G401.6 (cell line): Measurements from ENCODE around the gene TMC7.
A peak's percentile ranks its signal among the peaks of the same experiment; 100 is the strongest.
"Not testable (repeated sequence)": the region's sequence is repeated elsewhere in the genome, so short reads cannot be mapped to it uniquely, and the experiment has no call there.

ENCODE experiments used
- FAIRE-seq: peaks from 2 replicates; lab custom pipeline; 2012; peaks lifted over from hg19 to GRCh38; lab: Jason Lieb, UNC

TMC7 gene

DNA sequence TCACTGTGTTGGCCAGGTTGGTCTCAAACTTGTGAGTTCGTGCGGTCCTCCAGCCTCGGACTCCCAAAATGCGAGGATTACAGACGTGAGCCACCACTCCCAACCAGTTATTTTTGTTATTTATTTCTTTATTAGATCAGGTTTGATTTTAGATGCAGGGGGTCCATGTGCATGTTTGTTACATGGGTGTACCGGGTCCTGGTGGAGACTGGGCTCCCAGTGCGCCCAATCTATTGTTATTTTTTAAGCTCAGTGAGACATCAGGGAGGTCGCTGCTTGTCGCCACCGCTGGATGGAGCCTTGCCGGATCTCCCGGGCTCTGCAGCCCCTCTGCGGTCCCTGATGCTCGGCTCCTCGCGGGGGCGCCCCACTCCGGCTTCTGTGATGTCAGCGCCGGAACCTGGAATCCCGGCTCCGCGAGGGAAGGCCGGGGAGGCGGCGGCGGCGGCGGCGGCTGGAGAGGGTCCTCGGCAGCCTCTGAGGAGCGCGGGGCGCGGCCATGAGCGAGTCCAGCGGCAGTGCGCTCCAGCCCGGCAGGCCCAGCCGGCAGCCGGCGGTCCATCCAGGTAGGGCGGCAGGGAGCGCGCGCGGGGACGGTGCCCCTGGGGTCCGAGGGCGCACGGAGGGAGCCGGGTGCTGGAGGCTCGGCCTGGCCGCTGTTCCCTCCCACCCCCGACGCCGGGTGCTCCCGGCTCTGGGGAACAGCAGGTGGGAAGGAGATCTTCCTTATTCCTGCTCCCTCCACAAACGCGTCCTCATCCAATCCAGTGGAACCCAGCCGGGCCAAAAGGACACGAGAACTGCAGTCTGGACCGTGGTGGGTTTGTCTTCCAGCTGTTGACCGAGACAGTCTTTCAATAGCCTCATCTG lies at the start of gene TMC7:
TSS of gene TMC7 (plus strand) at position 370 of the 870 bp plus-strand sequence. CDS start at position 500, 130 bp downstream.
- no peak for FAIRE-seq

GRCh38 chr16:18936727-18937340 lies 46.9 kb upstream of the TMC7 start:
- FAIRE-seq = no peak

DNA sequence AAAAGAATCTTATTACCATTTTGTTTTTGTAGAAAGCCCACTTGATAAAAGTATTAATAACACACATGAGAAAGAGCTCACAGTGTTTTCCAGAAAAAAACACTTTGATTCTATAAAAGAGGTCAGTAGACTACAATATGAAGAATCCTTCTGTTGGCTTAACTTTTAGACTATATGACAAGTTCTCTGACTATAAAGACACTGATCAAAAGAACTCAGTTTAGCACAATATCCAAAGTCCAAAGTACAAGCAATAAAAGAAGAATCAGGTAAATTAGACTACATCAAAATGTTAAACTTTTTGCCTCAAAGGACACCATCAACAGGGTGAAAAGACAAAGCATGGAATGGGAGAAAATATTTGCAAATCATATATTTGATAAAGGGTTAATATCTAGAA lies 46.3 kb upstream of the TMC7 start:
- FAIRE-seq = no peak

- FAIRE-seq = no peak
Observed at GRCh38 chr16:18938986-18939385, 44.7 kb upstream of the TMC7 start.

GRCh38 chr16:18941471-18941870 lies 42.3 kb upstream of the TMC7 start:
- no peak for FAIRE-seq

DNA sequence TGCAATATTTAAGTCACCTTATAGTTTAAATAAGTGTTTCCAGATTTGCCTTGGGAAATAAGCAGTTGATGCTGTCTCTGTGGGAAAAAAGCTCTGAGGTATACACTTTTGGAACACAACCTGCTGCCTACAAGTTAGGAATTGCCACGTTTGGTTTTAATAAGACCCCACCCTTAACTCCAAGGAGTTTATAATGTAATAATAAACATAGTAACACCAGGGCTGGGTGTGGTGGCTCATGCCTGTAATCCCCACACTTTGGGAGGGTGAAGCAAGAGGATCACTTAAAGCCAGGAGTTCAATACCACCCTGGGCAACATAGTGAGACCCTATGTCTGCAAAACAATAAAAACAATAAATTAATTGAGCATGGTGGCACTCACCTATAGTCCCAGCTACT lies 41.7 kb upstream of the TMC7 start:
- FAIRE-seq = no peak

DNA sequence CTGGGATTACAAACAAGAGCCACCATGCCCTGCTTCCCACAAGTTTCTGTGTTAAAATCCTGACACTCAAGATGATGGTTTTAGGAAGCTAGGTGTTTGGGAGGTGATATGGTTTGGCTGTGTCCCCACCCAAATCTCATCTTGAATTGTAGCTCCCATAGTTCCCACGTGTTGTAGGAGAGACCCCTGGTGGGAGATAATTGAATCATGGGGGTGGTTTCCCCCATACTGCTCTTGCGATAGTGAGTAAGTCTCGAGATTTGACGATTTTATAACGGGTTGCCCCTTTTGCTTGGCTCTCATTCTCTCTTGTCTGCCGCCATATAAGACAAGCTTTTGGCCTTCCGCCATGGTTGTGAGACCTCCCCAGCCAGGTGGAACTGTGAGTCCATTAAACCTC lies 40.3 kb upstream of the TMC7 start:
- no peak for FAIRE-seq

DNA sequence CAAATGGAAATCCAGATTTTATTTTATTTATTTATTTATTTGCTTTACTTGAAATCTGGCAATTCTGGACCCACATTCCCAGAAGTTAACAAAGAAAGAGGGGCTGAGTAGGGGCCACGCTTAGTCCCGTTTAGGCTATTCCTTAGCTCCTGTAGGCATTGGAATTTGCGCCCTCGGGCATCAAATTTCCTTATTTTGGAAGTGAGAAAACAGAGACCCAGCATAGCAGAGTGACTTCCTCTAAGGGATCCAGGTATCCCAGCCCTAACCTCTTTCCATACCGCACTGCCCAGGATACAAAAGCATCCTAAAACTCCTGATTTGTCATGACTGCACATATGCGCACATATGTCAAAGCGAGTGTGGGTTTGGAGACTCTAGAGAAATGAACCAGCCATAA lies 38.5 kb upstream of the TMC7 start:
- no peak for FAIRE-seq

DNA sequence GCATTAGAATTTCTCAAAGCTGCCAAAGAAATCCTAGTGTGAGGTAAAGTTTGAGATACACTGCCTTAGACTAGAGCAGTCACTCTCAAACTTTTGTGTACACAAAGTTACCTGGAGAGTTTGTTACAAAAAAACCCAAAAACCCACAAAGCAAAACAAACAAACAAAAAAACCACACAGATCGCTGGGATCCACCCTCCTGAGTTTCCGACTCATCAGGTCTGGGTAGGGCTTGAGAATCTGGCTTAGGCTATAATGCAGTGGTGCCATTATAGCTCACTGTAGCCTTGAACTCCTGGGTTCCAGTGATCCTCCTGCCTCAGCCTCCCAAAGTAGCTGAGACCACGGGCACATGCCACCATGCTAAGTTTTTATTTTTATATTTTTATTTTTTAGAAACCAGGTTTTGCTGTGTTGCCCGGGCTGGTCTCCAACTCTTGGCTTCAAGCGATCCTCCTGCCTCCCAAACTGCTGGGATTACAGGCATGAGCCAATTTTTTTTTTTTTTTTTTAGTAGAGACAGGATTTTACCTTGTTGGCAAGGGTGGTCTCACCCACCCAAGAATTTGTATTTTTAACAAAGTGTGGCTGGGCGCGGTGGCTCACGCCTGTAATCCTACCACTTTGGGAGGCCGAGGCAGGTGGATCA lies 35.2 kb upstream of the TMC7 start:
- FAIRE-seq = no peak

- no peak for FAIRE-seq
Observed at GRCh38 chr16:18950469-18951185, 33.1 kb upstream of the TMC7 start.

DNA sequence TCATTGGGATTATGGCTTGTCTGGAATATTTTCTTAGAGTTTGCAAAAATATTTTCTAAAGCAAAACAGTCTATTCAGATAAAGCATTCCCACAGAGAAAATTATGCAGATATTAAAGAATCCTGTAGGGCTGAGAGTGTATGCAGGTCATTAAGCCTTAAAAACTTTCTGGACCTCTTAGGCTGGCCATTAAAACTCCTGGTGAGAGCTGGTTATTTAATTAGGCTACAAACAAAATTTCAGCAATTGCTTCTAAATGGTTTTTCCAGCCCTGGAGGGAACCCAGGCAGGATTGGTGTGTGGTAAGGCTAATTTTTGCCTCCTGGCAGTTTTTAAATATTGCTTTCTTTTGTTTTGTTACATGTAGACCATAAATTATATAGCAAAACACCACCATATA lies 30.2 kb upstream of the TMC7 start:
- no peak for FAIRE-seq

GRCh38 chr16:18955874-18956580 lies 27.7 kb upstream of the TMC7 start:
- not testable (repeated sequence) for FAIRE-seq

DNA sequence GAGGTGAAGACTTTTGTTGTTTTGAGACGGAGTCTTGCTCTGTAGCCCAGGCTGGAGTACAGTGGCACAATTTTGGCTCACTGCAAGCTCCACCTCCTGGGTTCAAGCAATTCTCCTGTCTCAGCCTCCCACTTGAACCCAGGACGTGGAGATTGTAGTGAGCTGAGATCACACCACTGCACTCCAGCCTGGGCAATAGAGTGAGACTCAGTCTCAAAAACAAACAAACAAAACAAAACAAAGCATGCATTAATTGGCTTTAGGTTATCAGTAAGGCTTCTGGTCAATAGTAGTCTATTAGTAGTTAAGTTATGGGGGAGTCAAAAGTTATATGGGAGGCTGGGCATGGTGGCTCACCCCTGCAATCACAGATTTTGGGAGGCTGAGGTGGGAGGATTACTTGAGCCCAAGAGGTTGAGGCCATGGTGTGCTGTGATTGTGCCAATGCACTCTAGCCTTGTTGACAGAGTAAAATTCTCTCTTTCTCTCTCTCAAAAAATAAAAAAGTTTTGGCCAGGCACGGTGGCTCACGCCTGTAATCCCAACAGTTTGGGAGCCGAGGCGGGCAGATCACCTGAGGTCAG lies 27.0 kb upstream of the TMC7 start:
- not testable (repeated sequence) for FAIRE-seq

- no peak for FAIRE-seq
Observed at GRCh38 chr16:18958621-18959029, 25.1 kb upstream of the TMC7 start.

- no peak for FAIRE-seq
Observed at GRCh38 chr16:18959031-18959505, 24.7 kb upstream of the TMC7 start.

DNA sequence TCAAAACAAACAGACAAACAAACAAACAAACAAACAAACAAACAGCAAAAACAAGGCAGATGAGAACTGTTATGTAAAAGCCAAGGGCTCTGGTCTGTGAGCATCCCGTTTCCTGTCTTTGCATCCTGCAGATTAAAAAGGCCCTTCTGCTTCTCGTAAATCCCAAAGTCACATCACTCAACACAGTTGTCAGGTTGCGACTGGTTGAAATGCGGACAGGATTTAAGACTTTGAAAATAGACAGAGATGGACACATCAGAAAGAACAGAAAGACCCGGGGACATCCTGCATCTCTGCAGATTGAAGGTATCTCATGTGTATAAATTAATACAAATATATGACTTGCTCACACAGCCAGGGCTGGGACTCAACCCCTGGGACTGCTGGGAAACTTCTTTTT lies 18.2 kb upstream of the TMC7 start:
- no peak for FAIRE-seq

DNA sequence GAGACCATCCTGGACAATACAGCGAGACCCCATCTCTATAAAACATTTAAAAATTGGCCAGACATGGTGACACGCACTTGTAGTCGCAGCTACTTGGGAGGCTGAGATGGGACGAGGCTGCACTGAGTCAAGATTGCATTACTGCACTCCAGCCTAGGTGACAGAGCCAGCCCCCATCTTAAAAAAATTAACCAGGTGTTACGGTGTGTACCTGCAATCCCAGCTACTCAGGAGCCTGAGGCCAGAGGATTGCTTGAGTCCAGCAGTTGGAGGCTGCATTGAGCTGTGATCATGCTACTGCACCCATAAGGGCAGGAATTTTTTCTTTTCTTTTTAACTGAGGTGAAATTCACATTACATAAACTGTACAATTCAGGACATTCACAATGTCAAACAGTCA lies 16.9 kb upstream of the TMC7 start:
- FAIRE-seq = no peak

GRCh38 chr16:18969050-18969854 lies 14.5 kb upstream of the TMC7 start:
- FAIRE-seq = peak; percentile 3

- no peak for FAIRE-seq
Observed at GRCh38 chr16:18969855-18970240, 13.9 kb upstream of the TMC7 start.

DNA sequence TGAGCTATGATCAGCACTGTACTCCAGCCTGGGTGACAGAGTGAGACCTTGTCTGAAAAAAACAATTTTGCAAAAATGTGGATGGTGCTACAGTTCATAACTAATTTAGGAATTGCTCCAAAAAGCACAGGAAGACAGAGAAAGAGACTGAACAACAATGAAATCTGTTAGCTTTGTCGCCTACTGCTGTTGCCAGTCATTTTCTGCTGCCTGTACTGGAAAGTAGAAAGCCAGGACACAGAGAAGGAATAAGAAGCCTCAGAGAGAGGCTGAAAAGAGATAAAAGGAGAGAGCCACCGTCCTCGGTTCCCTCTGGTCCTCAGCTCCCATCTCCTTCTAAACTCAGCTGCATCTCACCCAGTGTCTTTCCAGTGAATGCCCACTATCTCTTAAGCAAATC lies 8.6 kb upstream of the TMC7 start:
- no peak for FAIRE-seq

- FAIRE-seq = no peak
Observed at GRCh38 chr16:18979936-18980335, 3.8 kb upstream of the TMC7 start.
